Thoracic aorta (tissue), 2 donors: ENCODE results near the gene SOD1. TPM values are rescaled to one million over a fixed set of nuclear protein-coding genes. Genes with fewer than 3 reads are reported as not detected.

Experiments
- ATAC-seq: fragments of 150-250 bp; one replicate; pipeline ENCODE4 v1.8.0; 2017; ENCODE audit warnings: low read depth; ENCODE audit not compliant: insufficient number of reproducible peaks, low FRiP score
- DNase-seq: peaks from one replicate; pipeline ENCODE4 v3.0.0-alpha.2; 2020; ENCODE audit warnings: low spot score
- H3K27ac ChIP-seq, 2 donors: fragments of 200-600 bp; sonication (generic); 1 replicate in 1 of 2; 2 replicates in 1 of 2; pipeline ENCODE4 v1.5.1; 2016; ENCODE audit warnings: mild to moderate bottlenecking in 2 of 2, moderate library complexity in 2 of 2
- H3K27me3 ChIP-seq: fragments of 200-600 bp; sonication (generic); replicated peaks from 2 replicates; pipeline ENCODE4 v1.6.0; 2016; ENCODE audit warnings: mild to moderate bottlenecking; ENCODE audit not compliant: insufficient read depth
- H3K36me3 ChIP-seq: fragments of 200-600 bp; sonication (generic); one replicate; pipeline ENCODE4 v1.5.1; 2016
- H3K4me1 ChIP-seq, 2 donors: fragments of 200-600 bp; sonication (generic); 1 replicate in 1 of 2; 2 replicates in 1 of 2; pipeline versions ENCODE4 v1.5.1 to v1.6.0; 2016; ENCODE audit warnings: low read depth in 2 of 2, mild to moderate bottlenecking in 1 of 2; ENCODE audit not compliant: control insufficient read depth in 1 of 2
- H3K4me3 ChIP-seq: fragments of 200-600 bp; sonication (generic); 2 replicates; pipeline ENCODE4 v1.5.1; 2016; ENCODE audit warnings: mild to moderate bottlenecking
- H3K9me3 ChIP-seq: fragments of 200-600 bp; sonication (generic); 2 replicates; pipeline ENCODE4 v1.5.1; 2016
- CTCF ChIP-seq: fragments of 200-600 bp; sonication (generic); IDR thresholded peaks from one replicate; pipeline ENCODE4 v1.5.1; 2019; ENCODE audit warnings: antibody characterized with exemption
- total RNA-seq, 2 donors: library from RNA; depleted of rRNA; stranded (reverse); fragments of >200 nt; gene quantifications; one replicate each; pipeline versions ENCODE4 v1.1.0 to v1.2.3, GENCODE V29; 2016

SOD1 gene
- 100 to 1,000 TPM; 111 to 215 TPM for total RNA-seq

- DNase-seq = peak; percentile 70
- no peaks in the 10 kb centered on the region for H3K36me3 ChIP-seq
Measured at GRCh38 chr21:31659536-31660258, at the start of gene SOD1. SOD1 (plus strand) TSS chr21:31659693; CDS start chr21:31659770, 77 bp downstream.

GRCh38 chr21:31611445-31611844 is 48.0 kb upstream of the SOD1 start:
- Histone ChIP-seq H3K9me3 (no peaks in the 10 kb centered on the region), H3K4me1 (no peaks in the 10 kb centered on the region), H3K36me3 (no peaks in the 10 kb centered on the region), H3K27me3 (no peaks in the 10 kb centered on the region), H3K4me3 (no peak overlapping the region), H3K27ac (no peak overlapping the region)
- no peak for ATAC-seq
- no peak for DNase-seq
- TF ChIP-seq CTCF = no peak

More at GRCh38 chr21:31659536-31660258, at the start of gene SOD1:
- no peaks in the 10 kb centered on the region for H3K27me3 ChIP-seq
- H3K27ac ChIP-seq = peak within 1 kb of the TSS; percentile 91 to 93
- H3K9me3 ChIP-seq = no peaks in the 10 kb centered on the region
- H3K4me3 ChIP-seq = peak within 1 kb of the TSS; percentile 91
- no peak for TF ChIP-seq CTCF
- H3K4me1 ChIP-seq = peaks cover 10 to 40% of the 10 kb centered on the region in 2 donors
- ATAC-seq = peak; percentile 86

GRCh38 chr21:31612894-31613785 is 46.4 kb upstream of the SOD1 start:
- Histone ChIP-seq H3K27me3 (no peaks in the 10 kb centered on the region), H3K36me3 (no peaks in the 10 kb centered on the region), H3K4me1 (no peaks in the 10 kb centered on the region), H3K4me3 (no peak overlapping the region), H3K9me3 (no peaks in the 10 kb centered on the region), H3K27ac (no peak overlapping the region)
- no peak for TF ChIP-seq CTCF
- DNase-seq (no peak), ATAC-seq (no peak)

- Histone ChIP-seq H3K27me3 (no peaks in the 10 kb centered on the region), H3K36me3 (no peaks in the 10 kb centered on the region), H3K27ac (no peak overlapping the region), H3K4me3 (no peak overlapping the region), H3K4me1 (no peaks in the 10 kb centered on the region), H3K9me3 (no peaks in the 10 kb centered on the region)
- no peak for DNase-seq
- no peak for TF ChIP-seq CTCF
- ATAC-seq = no peak
Measured at GRCh38 chr21:31614705-31615104, 44.8 kb upstream of the SOD1 start.

GRCh38 chr21:31616216-31616615 is 43.3 kb upstream of the SOD1 start:
- no peak overlapping the region for H3K27ac ChIP-seq
- DNase-seq (no peak), ATAC-seq (no peak)
- no peaks in the 10 kb centered on the region for H3K36me3 ChIP-seq
- no peak for TF ChIP-seq CTCF
- H3K4me1 ChIP-seq = no peaks in the 10 kb centered on the region
- no peak overlapping the region for H3K4me3 ChIP-seq
- no peaks in the 10 kb centered on the region for H3K9me3 ChIP-seq
- no peaks in the 10 kb centered on the region for H3K27me3 ChIP-seq
